Stimulated activated CD4-positive, alpha-beta T cell treated with anti-CD3 and anti-CD28 coated beads, TNF-alpha, amount 100 ng/mL, for 1 hour (primary cell): ENCODE data around the gene ST6GALNAC5.
"Not testable (repeated sequence)": the region's sequence is repeated elsewhere in the genome, so short reads cannot be mapped to it uniquely, and the experiment has no call there.

Source experiments
- DNase-seq, 3 donors: peaks; one replicate each; pipeline ENCODE4 v3.0.0-alpha.2; 2020; ENCODE audit warnings: low read depth in 3 of 3, low spot score in 1 of 3

ST6GALNAC5 gene

DNA sequence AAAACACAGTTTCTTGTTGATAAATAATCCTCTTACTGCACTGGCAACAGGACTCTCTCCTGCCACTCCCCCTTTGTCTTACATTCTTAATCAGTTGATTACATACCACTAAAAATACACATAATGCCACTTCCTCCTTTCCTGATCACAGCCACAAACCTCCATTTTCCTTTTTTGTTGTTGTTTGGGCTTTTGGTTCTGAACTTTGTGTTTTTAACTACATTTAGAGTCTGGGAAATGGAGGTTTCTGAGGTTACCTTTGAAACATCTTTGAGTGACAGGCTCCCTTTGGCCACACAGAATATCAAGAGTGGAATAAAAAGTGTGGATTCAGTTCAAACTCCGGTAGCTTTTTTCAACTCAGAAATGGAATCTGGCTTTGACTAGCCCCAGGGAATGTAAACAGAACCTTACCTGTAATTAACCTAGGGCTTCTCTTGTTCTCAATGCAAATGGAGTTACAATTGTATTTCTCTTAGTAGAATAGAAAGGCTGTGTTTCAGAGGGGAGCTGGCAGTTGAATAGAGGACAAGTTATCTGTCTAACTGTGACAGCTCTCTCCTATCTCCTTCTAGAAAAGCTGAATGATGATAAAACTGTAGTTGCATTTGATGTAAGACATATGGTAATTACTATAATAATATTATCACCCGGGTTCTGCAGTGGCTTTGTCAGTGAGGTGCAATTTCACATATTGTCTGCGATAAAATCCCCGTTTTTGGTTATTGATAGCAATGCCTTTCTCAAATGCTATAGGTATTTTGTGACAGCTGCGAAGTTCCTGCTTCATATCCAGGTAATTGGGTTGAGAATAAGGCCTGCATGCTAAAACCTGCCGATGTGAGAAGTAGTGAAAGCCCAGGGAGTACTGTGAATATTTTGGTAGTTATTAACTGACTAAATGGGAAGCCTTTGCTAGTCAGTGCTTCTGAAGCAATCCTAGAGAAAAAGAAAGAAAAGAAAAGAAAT lies 66.9 kb downstream of the ST6GALNAC5 start:
- no peak for DNase-seq

DNA sequence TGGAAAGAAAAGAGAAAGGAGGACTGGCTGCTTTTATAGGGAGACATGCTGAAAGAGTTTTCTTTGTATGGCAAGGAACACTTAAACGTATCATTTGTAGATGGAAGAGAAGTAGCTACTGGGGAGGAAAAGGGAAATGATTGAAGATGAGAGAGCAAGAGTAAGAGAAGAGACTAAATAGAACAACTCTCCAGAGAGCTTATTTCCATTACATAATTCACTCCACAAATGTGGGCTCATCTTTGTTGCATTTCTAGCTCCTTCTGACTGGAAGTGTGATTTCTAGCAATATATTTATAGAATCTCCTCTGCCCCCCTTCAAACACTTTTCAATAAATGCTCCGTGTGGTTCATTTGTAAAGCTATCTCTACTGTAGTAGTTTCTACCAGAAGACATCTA lies 71.0 kb downstream of the ST6GALNAC5 start:
- no peak for DNase-seq

- DNase-seq, result no peak
Measured at GRCh38 chr1:76939050-76939816, 72.0 kb downstream of the ST6GALNAC5 start.

- DNase-seq, result no peak
Measured at GRCh38 chr1:76939817-76940216, 72.5 kb downstream of the ST6GALNAC5 start.

DNA sequence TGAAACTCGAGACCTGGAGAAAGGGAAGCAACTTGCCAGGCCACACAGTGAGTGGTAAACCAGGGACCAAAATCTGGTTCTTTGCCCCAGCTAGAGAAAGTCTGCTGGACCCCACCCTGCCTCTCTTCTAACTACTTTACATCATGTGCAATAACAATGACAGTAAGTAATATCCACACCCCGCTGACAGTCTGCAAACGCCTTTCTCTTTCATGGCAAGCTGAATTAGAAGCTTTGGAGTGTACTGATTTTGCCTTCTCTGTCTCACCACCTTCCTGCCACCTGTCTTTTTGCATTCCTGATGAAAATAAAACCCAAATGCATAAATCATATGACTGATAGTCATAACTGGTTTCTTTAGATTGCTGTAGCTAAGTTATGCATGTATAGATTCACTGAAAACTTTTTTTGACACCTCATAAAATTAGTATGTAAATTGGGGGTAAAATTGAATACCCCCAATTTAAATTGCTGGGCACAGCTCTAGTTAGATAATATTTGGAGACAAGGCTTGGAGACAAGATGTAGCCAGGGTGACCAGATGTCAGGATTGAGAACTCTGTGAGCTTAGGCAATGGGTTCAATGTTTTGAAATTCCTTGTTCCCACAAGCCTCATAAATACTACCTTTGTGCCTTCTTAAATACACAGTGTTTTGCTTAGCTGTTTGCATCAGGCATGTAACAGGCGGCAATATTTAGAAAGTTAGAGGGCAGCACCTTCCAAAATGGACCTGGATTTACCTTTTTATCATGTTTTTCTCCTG lies 73.5 kb downstream of the ST6GALNAC5 start:
- no peak for DNase-seq

GRCh38 chr1:76942549-76942948 lies 75.3 kb downstream of the ST6GALNAC5 start:
- no peak for DNase-seq

GRCh38 chr1:76944942-76945341 lies 77.7 kb downstream of the ST6GALNAC5 start:
- DNase-seq, result no peak

DNA sequence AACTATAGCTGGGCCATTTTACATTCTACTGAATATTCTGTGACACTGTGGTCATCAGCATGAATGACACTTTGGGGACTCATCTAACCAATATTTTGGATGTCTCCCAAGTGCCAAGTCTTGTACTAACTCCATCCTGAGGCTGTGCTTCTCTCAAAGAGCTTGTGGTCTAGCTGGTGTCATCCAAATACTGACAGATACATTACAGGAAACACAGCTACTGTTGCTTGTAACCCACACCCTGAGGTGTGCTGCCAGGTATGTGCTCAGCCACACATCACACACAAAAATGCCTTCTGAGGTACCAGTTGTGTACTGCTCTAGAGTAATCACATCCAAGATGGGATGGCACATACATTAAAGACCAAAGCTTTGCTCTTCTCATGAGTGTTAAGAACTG lies 81.6 kb downstream of the ST6GALNAC5 start:
- no peak for DNase-seq

- DNase-seq, result no peak
Measured at GRCh38 chr1:76949503-76949902, 82.2 kb downstream of the ST6GALNAC5 start.

DNA sequence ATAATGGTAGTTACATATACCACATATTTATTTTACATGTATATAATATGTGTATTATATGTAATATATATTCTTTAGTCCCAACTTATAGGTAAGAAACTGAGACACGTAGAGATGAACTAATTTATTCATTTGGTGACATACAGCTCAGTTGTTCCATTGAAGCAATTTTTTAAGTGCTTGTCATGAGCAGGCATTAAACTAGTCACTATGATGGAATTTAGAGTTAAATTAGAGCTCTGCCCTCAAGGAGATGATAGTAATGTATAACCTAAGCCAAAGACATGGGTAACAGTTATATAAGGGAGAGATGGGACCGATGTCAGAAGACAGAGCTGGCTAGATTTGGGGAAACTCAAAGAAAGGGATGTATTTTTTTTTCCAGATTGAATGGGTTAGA lies 83.0 kb downstream of the ST6GALNAC5 start:
- no peak for DNase-seq

DNA sequence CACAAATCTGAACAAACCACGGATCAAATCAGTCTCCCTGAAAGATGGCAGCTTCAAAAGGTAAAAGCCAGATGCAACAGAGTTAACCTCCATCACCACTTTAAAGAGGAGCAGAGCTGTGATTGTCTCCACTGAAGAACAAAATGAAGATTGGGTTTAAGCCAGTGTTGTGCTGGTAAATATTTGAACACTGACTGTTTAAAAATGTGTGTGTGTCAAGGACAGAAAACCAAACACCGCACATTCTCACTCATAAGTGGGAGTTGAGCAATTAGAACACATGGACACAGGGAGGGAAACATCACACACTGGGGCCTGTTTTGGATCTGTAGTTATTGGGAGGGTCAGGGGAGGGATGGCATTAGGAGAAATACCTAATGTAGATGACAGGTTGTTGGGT lies 83.9 kb downstream of the ST6GALNAC5 start:
- no peak for DNase-seq

GRCh38 chr1:76955652-76956051 lies 88.4 kb downstream of the ST6GALNAC5 start:
- DNase-seq, result no peak

GRCh38 chr1:76957961-76958360 lies 90.7 kb downstream of the ST6GALNAC5 start:
- DNase-seq, result no peak

DNA sequence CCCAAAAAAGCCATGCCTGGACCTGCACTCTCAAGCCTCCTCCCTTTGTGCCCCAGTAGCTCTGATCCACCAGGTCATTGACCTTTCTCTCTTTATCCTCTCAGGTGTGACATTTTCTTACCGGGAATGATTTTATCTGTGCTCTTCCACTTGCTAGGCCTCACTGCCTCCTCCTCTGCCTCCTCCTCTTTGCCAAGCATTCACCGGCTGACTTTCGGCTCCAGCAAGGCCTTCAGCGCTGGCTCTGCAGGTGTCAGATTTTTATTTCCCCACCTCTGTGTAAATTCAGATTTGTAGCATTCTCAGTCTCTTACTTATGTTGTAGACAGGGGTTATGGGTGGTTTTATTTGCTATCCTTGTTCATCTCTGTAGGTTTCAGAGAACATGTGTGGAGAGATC lies 91.5 kb downstream of the ST6GALNAC5 start:
- DNase-seq, result no peak

DNA sequence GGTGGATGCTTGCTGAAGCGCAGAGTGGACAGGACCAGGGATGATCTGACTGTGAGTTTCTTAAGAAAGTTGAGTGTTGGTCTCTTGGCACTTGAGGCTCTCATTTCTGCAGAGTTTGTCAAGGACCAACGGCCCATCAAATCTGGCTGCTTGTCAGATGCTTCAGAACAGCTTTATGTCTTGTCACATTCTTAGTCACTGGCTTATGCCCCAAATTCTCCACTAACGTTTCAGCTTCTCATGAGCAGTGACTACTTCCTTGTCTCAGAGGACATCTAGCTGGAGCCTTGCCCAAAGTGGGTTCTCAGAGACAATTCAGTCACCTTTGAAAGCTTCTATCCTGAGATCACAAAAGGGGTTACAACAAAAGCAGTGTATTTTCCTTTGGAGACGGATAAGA lies 92.3 kb downstream of the ST6GALNAC5 start:
- DNase-seq, result no peak

DNA sequence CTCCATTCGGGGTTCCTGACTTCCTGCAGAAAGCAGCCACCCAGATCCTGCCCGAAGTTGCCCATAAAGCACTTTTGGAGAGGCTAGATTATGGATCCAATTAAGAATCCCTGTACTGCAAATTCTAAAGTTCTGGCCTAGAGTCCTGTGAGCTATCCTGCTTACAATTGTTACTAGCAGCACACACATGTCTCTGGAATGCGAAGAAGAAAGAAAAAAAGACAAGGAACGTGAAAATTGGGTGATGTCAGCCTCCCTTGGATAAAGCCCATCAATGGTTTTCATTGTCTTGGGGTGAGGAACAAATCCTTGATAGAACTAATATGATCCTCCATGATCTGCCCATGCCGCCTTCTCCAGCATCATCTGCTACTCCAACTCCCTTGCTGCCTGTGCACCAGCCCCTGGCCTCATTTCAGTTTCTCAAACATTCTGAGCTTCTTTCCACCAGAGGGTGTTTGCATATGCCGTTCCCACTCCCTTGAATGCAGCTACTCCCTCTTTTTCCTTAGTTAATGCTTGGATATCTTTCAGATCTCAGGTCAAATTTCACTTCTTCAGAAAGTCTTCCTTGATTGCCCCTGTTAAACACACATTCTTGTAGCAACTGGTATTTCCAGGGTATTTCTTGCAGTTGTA lies 94.0 kb downstream of the ST6GALNAC5 start:
- DNase-seq, result no peak

- DNase-seq, result no peak
Measured at GRCh38 chr1:76961820-76962207, 94.5 kb downstream of the ST6GALNAC5 start.

DNA sequence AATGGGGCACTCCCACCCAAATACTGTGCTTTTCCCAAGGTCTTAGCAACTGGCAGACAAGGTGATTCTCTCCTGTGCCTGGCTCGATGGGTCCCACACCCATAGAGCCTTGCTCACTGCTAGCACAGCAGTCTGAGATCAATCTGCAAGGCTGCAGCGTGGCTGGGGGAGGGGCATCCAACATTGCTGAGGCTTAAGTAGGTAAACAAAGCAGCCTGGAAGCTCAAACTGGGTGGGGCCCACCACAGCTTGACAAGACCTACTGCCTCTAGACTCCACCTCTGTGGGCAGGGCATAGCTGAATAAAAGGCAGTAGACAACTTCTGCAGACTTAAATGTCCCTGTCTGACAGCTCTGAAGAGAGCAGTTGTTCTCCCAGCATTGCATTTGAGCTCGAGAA lies 114.0 kb downstream of the ST6GALNAC5 start:
- DNase-seq, result not testable (repeated sequence)

DNA sequence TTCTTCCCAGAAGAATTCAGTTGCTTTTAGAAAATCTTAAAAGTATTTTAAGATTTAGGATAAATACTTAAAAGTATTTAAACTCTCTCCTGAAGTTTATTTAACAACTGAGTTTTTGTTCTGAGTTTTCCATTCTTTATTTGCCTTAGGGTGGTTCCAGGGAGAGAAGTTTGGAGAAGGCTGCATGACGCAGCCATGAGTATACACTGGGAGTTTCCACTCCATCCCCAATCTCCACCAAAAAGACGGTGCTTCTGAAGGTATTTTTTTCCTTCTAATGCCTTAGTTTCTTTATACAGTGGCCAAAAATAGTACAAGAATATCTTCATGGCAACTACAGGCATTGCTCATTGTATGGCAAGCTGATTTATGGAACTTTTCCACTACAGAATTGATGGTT lies 122.7 kb downstream of the ST6GALNAC5 start:
- DNase-seq, result no peak

DNA sequence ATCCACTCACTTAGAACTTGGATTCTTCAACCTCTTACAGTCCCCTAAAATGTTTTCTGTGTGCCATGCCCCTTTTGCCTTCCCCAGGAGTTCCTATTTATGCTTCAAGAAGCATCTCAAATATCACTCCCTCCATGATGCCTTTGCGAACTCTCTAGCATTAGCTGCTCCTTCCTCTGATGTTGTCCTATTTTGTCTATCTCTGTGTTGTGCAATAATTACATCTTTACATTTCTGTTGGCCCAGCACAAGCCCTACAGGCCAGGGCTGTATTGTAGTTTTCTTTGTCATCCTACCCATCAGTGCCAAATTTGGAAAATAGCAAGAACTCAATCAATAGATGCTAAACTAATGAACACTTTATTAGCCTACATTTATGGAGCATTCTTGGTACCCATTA lies 125.8 kb downstream of the ST6GALNAC5 start:
- no peak for DNase-seq
